T-helper 2 cell treated with Interferon-gamma antibody and Interleukin-4, amounts not matched to agents 100 ng/mL and 5 ng/mL, for 36 hours (primary cell): ENCODE measurements around the gene PHPT1. TPM values are rescaled to one million over a fixed set of nuclear protein-coding genes. Genes with fewer than 3 reads are reported as not detected.
"Not testable (repeated sequence)": the region's sequence is repeated elsewhere in the genome, so short reads cannot be mapped to it uniquely, and the experiment has no call there.

Experiments
- intact Hi-C: fragments of 100-400 bp; cut with micrococcal nuclease; formaldehyde crosslinking; loops from one replicate; pipeline ENCODE4 v1.15.1; 2023
- total RNA-seq: library from RNA; stranded (reverse); gene quantifications from 2 replicates; pipeline ENCODE4 v1.2.3, GENCODE V29; 2022

PHPT1 gene
- total RNA-seq, 1 donor from 2014 or later: 111 TPM

- intact Hi-C loops: no loop called here
These were observed 8.6 kb downstream of the PHPT1 start for GRCh38 chr9:136857581-136858412.

- intact Hi-C loops: no loop called here
These were observed 9.2 kb downstream of the PHPT1 start for GRCh38 chr9:136858452-136858843.

DNA sequence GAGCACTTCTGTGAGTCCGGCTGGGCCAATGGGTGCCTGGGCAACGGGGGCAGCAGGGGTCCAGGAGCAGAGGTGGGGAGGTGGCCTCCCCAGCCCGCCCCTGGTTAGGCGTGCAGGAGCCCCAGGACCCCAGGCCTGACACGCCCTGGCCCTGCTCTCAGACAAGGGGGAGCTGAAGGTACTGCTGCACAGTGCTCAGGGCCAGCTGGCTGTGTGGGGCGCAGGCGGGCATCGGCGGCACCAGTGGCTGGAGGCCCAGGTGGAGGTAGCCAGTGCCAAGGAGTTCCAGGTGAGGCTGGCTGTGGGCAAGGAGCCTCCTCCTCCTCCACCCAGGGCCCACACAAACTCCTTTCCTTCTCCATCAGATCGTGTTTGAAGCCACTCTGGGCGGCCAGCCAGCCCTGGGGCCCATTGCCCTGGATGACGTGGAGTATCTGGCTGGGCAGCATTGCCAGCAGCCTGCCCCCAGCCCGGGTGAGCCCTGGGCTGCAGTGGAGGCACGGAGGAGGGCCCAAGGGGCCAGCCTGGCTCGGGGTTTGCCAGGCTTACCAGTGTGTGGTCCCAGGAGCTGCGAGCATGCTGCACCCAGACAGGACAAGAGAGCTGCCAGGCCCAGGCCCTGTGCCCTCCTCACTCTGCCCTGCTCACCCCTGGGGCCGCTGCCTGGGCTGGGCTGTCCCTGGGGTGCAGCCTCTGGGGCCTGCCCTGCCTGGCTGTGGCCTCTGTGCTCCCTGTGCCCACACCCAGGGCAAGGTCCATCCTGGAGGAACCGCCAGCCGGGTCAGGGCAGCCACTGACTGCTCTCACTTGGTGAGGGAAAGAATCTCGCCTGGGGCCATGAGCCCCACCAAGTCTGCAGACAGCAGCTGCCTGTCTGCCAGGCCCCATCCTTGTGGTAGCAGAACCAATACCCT is 9.9 kb downstream of the PHPT1 start:
- intact Hi-C loops: no loop called here

GRCh38 chr9:136860529-136860928 is 11.3 kb downstream of the PHPT1 start:
- intact Hi-C loops: no loop called here

- intact Hi-C loops: no loop called here
These were observed 12.0 kb downstream of the PHPT1 start for GRCh38 chr9:136860933-136861873.

GRCh38 chr9:136861874-136862457 is 12.8 kb downstream of the PHPT1 start:
- intact Hi-C loops: no loop called here

- intact Hi-C loops: no loop called here
These were observed 13.8 kb downstream of the PHPT1 start for GRCh38 chr9:136862849-136863622.

- intact Hi-C loops: no loop called here
These were observed 14.5 kb downstream of the PHPT1 start for GRCh38 chr9:136863623-136864273.

- intact Hi-C loops: no loop called here
These were observed 16.0 kb downstream of the PHPT1 start for GRCh38 chr9:136865041-136865767.

GRCh38 chr9:136865768-136866103 is 16.5 kb downstream of the PHPT1 start:
- intact Hi-C loops: loop anchor here (1.0 kb wide), 3 partner anchors 16 to 37 kb away; partner anchors contain the start of genes PHPT1 and TRAF2

DNA sequence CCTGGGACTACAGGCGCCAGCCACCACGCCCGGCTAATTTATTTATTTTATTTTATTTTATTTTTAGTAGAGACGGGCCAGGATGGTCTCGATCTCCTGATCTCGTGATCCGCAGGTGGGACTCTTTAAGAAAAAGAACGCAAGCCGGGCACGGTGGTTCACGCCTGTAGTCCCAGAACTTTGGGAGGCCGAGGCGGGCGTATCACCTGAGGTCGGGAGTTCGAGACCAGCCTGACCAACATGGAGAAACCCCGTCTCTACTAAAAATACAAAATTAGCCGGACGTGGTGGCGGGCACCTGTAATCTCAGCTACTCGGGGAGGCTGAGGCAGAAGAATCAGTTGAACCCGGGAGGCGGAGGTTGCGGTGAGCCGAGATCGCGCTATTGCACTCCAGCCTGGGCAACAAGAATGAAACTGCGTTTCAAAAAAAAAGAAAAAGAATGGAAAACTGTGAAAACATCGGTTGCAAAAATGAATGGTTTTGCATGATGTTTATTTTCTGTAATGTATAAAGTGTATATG is 17.8 kb downstream of the PHPT1 start:
- intact Hi-C loops: loop anchor here (1.0 kb wide), 3 partner anchors 18 to 35 kb away; partner anchors contain the start of genes PHPT1 and TRAF2

- intact Hi-C loops: no loop called here
These were observed 18.3 kb downstream of the PHPT1 start for GRCh38 chr9:136867480-136867879.

GRCh38 chr9:136867917-136868316 is 18.7 kb downstream of the PHPT1 start:
- intact Hi-C loops: no loop called here

- intact Hi-C loops: no loop called here
These were observed 19.4 kb downstream of the PHPT1 start for GRCh38 chr9:136868644-136869043.

GRCh38 chr9:136869611-136870010 is 20.4 kb downstream of the PHPT1 start:
- intact Hi-C loops: not testable (repeated sequence)

DNA sequence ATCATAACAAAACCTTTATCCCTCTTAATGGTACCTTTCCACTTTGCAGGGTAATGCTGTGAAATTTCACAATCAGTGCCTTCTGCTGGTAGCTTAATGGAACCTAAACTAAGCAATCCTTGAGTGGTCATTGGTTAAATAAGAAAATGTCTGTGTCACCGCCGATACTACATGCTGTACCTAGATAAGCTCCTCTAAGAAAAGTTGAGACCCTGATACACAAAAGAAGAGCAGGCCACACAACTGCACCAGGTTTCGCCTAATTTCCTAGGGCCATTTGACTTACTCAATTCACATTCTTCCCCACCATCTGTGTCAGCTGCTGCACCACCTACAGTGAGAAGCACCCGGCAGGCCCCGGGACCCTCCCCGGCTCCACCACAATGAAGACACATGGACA is 25.9 kb downstream of the PHPT1 start:
- intact Hi-C loops: no loop called here

DNA sequence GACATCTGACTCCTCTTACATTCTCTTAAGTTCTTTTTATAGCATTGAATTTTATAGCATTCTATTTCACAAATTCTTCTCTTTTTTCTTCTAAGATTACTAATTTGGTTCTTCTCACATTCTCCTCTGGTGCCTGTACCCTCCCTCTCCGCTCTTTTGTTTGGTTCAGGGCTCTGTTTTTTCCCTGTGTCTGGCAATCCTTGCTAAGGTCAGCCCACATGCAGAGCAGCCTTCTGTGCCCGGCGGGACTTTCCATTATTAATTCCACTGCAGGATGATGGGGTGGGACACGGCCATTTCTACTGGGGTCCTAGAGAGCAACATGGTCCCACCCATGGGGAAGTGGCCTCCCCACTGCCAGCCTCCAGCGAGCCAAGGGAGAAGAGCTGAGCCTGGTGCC is 27.3 kb downstream of the PHPT1 start:
- intact Hi-C loops: no loop called here

GRCh38 chr9:136880651-136881050 is 31.4 kb downstream of the PHPT1 start:
- intact Hi-C loops: loop anchor here (5.0 kb wide), 1 partner anchor 73 kb away; the partner anchor contains the start of gene RABL6
